Measurements from ENCODE around the gene PAQR8. TPM values are rescaled to one million over a fixed set of nuclear protein-coding genes. Genes with fewer than 3 reads are reported as not detected.

Gene PAQR8
- total and polyA plus RNA-seq, 2 of the 13 experiments (the other 11 are each of a cell fraction or from before 2014, with no cell fraction given) = 37.7 to 50.7 TPM

- Histone ChIP-seq H3K4me2 (ENCODE audit: low read depth, low read length) (no peak overlapping the region), H3K4me1 (ENCODE audit: insufficient read depth, low read length) (peaks cover 24% of the 10 kb centered on the region), H3K9ac (ENCODE audit: insufficient read depth, low read depth, low read length) (no peak overlapping the region), H3K27me3 (ENCODE audit: control insufficient read depth in 1 of 2, insufficient read depth in 2 of 2, low read length in 2 of 2) (no peaks in the 10 kb centered on the region), H3K36me3 (replicated peaks in 1 of 2; ENCODE audit: control insufficient read depth in 1 of 2, insufficient read depth in 2 of 2, low read length in 2 of 2) (peaks cover 2 to 11% of the 10 kb centered on the region in 2 experiments; a peak in 4 of 5 replicates), H3K27ac (ENCODE audit: extremely low read length, insufficient read depth, low read length) (no peak overlapping the region), H2AFZ (ENCODE audit: low read length) (no peak overlapping the region), H3K4me3 (replicated peaks in 1 of 3; ENCODE audit: insufficient read depth in 1 of 3, low read depth in 2 of 3, low read length in 3 of 3) (no peak overlapping the region), H3K79me2 (ENCODE audit: insufficient read depth, low read length) (no peaks in the 10 kb centered on the region), H3K9me3 (ENCODE audit: low read length) (no peaks in the 10 kb centered on the region), H4K20me1 (ENCODE audit: insufficient read depth, low read length) (no peaks in the 10 kb centered on the region; the same call in none of the 2 replicates)
- BruUV-seq (replicated peaks) = no TSS peak
- intact Hi-C loops (cut with micrococcal nuclease; ENCODE audit: unreplicated experiment) (loop anchor here (5.0 kb wide), 1 partner anchor 588 kb away; the partner anchor contains the start of gene GSTA4), in situ Hi-C loops (cut with HindIII; ENCODE audit: extremely low pct_ligation_motif_present, low pct_unique_long_range_greater_than_20kb) (no loop called here)
- DNase-seq (ENCODE audit: low spot score) (no peak), FAIRE-seq (peak; percentile 30), ATAC-seq (no peak)
- ChIA-PET CTCF (ENCODE audit: low intra/inter-chr PET ratio, low total read pairs) (interaction anchor here (3.8 kb wide), 1 partner anchor 254 kb away, joined by 39 read pairs; no protein-coding TSS in a partner anchor), POLR2A (interaction anchor here (1.0 kb wide), 1 partner anchor 20 kb away, joined by 3 read pairs; no protein-coding TSS in a partner anchor)
- TF ChIP-seq NFYB (CRISPR knock-in tag; IDR thresholded peaks at IDR 0.05) (no peak), ATF4 (CRISPR knock-in tag; IDR thresholded peaks at IDR 0.05) (peak in 1 of 2 experiments; percentile 54; a peak in 2 of 4 replicates), ATF7 (IDR thresholded peaks at IDR 0.05) (peak; percentile 35), ATF7 (CRISPR knock-in tag; IDR thresholded peaks at IDR 0.05) (no peak), NR2F6 (IDR thresholded peaks at IDR 0.05) (no peak), NR2F6 (CRISPR knock-in tag; IDR thresholded peaks at IDR 0.05) (no peak), CEBPB (IDR thresholded peaks at IDR 0.05; ENCODE audit: borderline replicate concordance, low read depth, low read length) (peak; percentile 55; the same call in 1 of the 2 replicates)
- 43% methylated on average over 1 of the region's 1 CpG for WGBS (ENCODE audit: low lambda C conversion rate)
Observed at GRCh38 chr6:52409499-52409898, 47.5 kb downstream of the PAQR8 start.

GRCh38 chr6:52410979-52411378 lies 49.0 kb downstream of the PAQR8 start:
- CTCF ChIA-PET (ENCODE audit: low intra/inter-chr PET ratio, low total read pairs) = no interaction called here
- no TSS peak for BruUV-seq (replicated peaks)

More at GRCh38 chr6:52410979-52411378, 49.0 kb downstream of the PAQR8 start:
- Histone ChIP-seq H3K27me3 (ENCODE audit: control insufficient read depth in 1 of 2, insufficient read depth in 2 of 2, low read length in 2 of 2) (no peaks in the 10 kb centered on the region), H2AFZ (ENCODE audit: low read length) (no peak overlapping the region), H3K36me3 (replicated peaks in 1 of 2; ENCODE audit: control insufficient read depth in 1 of 2, insufficient read depth in 2 of 2, low read length in 2 of 2) (no peaks in the 10 kb centered on the region; a peak in 2 of 5 replicates), H3K4me2 (ENCODE audit: low read depth, low read length) (no peak overlapping the region), H3K9ac (ENCODE audit: insufficient read depth, low read depth, low read length) (no peak overlapping the region), H3K4me1 (ENCODE audit: insufficient read depth, low read length) (peaks cover 25% of the 10 kb centered on the region), H3K79me2 (ENCODE audit: insufficient read depth, low read length) (no peaks in the 10 kb centered on the region), H3K9me3 (ENCODE audit: low read length) (no peaks in the 10 kb centered on the region), H3K27ac (ENCODE audit: extremely low read length, insufficient read depth, low read length) (no peak overlapping the region), H4K20me1 (ENCODE audit: insufficient read depth, low read length) (no peaks in the 10 kb centered on the region; the same call in none of the 2 replicates), H3K4me3 (replicated peaks in 1 of 3; ENCODE audit: insufficient read depth in 1 of 3, low read depth in 2 of 3, low read length in 3 of 3) (no peak overlapping the region)
- ATAC-seq (no peak), DNase-seq (ENCODE audit: low spot score) (no peak), FAIRE-seq (no peak)
- in situ Hi-C loops (cut with HindIII; ENCODE audit: extremely low pct_ligation_motif_present, low pct_unique_long_range_greater_than_20kb) = no loop called here
- POLR2A ChIA-PET = interaction anchor here (1.0 kb wide), 1 partner anchor 9 kb away, joined by 3 read pairs; the partner anchor contains the start of gene EFHC1
- TF ChIP-seq ZNF691 (CRISPR knock-in tag; IDR thresholded peaks at IDR 0.05; ENCODE audit: borderline replicate concordance, low read depth) = no peak
- TF ChIP-seq ZNF543 (CRISPR knock-in tag; IDR thresholded peaks at IDR 0.05) = no peak
- intact Hi-C loops (cut with micrococcal nuclease; ENCODE audit: unreplicated experiment) = no loop called here
